T-helper 1 cell treated with Interleukin-12 subunit alpha and Interleukin-12 subunit beta and Interleukin-4 antibody, amounts not matched to agents 30 ng/mL and 1 ng/mL, for 36 hours (primary cell): ENCODE measurements around the gene AVPR1B. TPM values are rescaled to one million over a fixed set of nuclear protein-coding genes. Genes with fewer than 3 reads are reported as not detected.
"Not testable (repeated sequence)": the region's sequence is repeated elsewhere in the genome, so short reads cannot be mapped to it uniquely, and the experiment has no call there.

Source experiments
- intact Hi-C: fragments of 100-400 bp; cut with micrococcal nuclease; formaldehyde crosslinking; loops from one replicate; pipeline ENCODE4 v1.15.1; 2024
- total RNA-seq: library from RNA; stranded (reverse); gene quantifications from 2 replicates; pipeline ENCODE4 v1.2.3, GENCODE V29; 2022

AVPR1B gene
- total RNA-seq, 1 donor from 2014 or later, result not detected

- intact Hi-C loops, result no loop called here
Measured at GRCh38 chr1:206082831-206083695, 34.1 kb downstream of the AVPR1B start.

GRCh38 chr1:206081856-206082255 is 35.3 kb downstream of the AVPR1B start:
- intact Hi-C loops, result no loop called here

- intact Hi-C loops, result no loop called here
Measured at GRCh38 chr1:206080026-206080820, 37.0 kb downstream of the AVPR1B start.

GRCh38 chr1:206079135-206079534 is 38.1 kb downstream of the AVPR1B start:
- intact Hi-C loops, result no loop called here

- intact Hi-C loops, result no loop called here
Measured at GRCh38 chr1:206075786-206076755, 41.1 kb downstream of the AVPR1B start.

- intact Hi-C loops, result no loop called here
Measured at GRCh38 chr1:206074839-206075238, 42.3 kb downstream of the AVPR1B start.

GRCh38 chr1:206070627-206071304 is 46.4 kb downstream of the AVPR1B start:
- intact Hi-C loops, result no loop called here

- intact Hi-C loops, result no loop called here
Measured at GRCh38 chr1:206068314-206068713, 48.9 kb downstream of the AVPR1B start.

- intact Hi-C loops, result no loop called here
Measured at GRCh38 chr1:206067486-206068227, 49.5 kb downstream of the AVPR1B start.

GRCh38 chr1:206066479-206067171 is 50.6 kb downstream of the AVPR1B start:
- intact Hi-C loops, result loop anchor here (1.0 kb wide), 1 partner anchor 36 kb away; no protein-coding TSS in a partner anchor

GRCh38 chr1:206065547-206066145 is 51.5 kb downstream of the AVPR1B start:
- intact Hi-C loops, result loop anchor here (1.0 kb wide), 1 partner anchor 35 kb away; no protein-coding TSS in a partner anchor

- intact Hi-C loops, result not testable (repeated sequence)
Measured at GRCh38 chr1:206064501-206064900, 52.7 kb downstream of the AVPR1B start.

GRCh38 chr1:206064001-206064400 is 53.2 kb downstream of the AVPR1B start:
- intact Hi-C loops, result not testable (repeated sequence)

GRCh38 chr1:206062464-206062863 is 54.7 kb downstream of the AVPR1B start:
- intact Hi-C loops, result no loop called here

- intact Hi-C loops, result no loop called here
Measured at GRCh38 chr1:206060844-206061243, 56.3 kb downstream of the AVPR1B start.
